GM18519 (cell line): ENCODE results near the gene BRI3BP.

Source experiments
- ATAC-seq: cut with Tn5 transposase; IDR thresholded peaks from one replicate; pipeline ENCODE4 v1.9.1; 2021; ENCODE audit warnings: mild to moderate bottlenecking, moderate library complexity; ENCODE audit not compliant: unreplicated experiment, low FRiP score

BRI3BP gene

GRCh38 chr12:124993626-124994436 lies at the start of gene BRI3BP:
Gene BRI3BP, plus strand, starts transcription at chr12:124993645. Its CDS starts 146 bp downstream, at chr12:124993791.
- ATAC-seq = peak; percentile 37

GRCh38 chr12:124946447-124946793 lies 47.0 kb upstream of the BRI3BP start:
- ATAC-seq = no peak

- no peak for ATAC-seq
Measured at GRCh38 chr12:124947013-124947412, 46.4 kb upstream of the BRI3BP start.

GRCh38 chr12:124947561-124948398 lies 45.7 kb upstream of the BRI3BP start:
- no peak for ATAC-seq

- ATAC-seq = no peak
Measured at GRCh38 chr12:124949066-124949465, 44.4 kb upstream of the BRI3BP start.

GRCh38 chr12:124949779-124950728 lies 43.4 kb upstream of the BRI3BP start:
- no peak for ATAC-seq

- ATAC-seq = no peak
Measured at GRCh38 chr12:124952295-124952694, 41.1 kb upstream of the BRI3BP start.

- no peak for ATAC-seq
Measured at GRCh38 chr12:124952801-124953200, 40.6 kb upstream of the BRI3BP start.

- ATAC-seq = no peak
Measured at GRCh38 chr12:124953689-124954405, 39.6 kb upstream of the BRI3BP start.

- ATAC-seq = no peak
Measured at GRCh38 chr12:124954771-124955170, 38.7 kb upstream of the BRI3BP start.

- ATAC-seq = no peak
Measured at GRCh38 chr12:124956571-124956970, 36.9 kb upstream of the BRI3BP start.

GRCh38 chr12:124961055-124961454 lies 32.4 kb upstream of the BRI3BP start:
- no peak for ATAC-seq

- ATAC-seq = no peak
Measured at GRCh38 chr12:124963211-124963610, 30.2 kb upstream of the BRI3BP start.

- no peak for ATAC-seq
Measured at GRCh38 chr12:124964251-124964650, 29.2 kb upstream of the BRI3BP start.

GRCh38 chr12:124964836-124965462 lies 28.5 kb upstream of the BRI3BP start:
- ATAC-seq = no peak

GRCh38 chr12:124967016-124967739 lies 26.3 kb upstream of the BRI3BP start:
- no peak for ATAC-seq

GRCh38 chr12:124968656-124969055 lies 24.8 kb upstream of the BRI3BP start:
- ATAC-seq = no peak

GRCh38 chr12:124970647-124971402 lies 22.6 kb upstream of the BRI3BP start:
- no peak for ATAC-seq
